SK-N-SH treated with all-trans-retinoic acid at 6 μM for 48 hours (cell line): Measurements from ENCODE around the gene DNLZ.

ENCODE experiments used
- BACH2 ChIP-seq: fragments of 250-450 bp; sonication (Bioruptor Pico); IDR thresholded peaks from 2 replicates; pipeline ENCODE4 v1.9.0; 2021; ENCODE audit warnings: mild to moderate bottlenecking, borderline replicate concordance
- CSDC2 ChIP-seq: fragments of 250-450 bp; sonication (Bioruptor Pico); IDR thresholded peaks from 2 replicates; pipeline ENCODE4 v1.5.0; 2020; ENCODE audit warnings: mild to moderate bottlenecking, moderate library complexity
- ISL1 ChIP-seq: fragments of 250-450 bp; sonication (Bioruptor Pico); IDR thresholded peaks from 2 replicates; pipeline ENCODE4 v2.1.2; 2022; ENCODE audit warnings: mild to moderate bottlenecking, moderate library complexity
- PPARA ChIP-seq: fragments of 250-450 bp; sonication (Bioruptor Pico); IDR thresholded peaks from 2 replicates; pipeline ENCODE4 v1.5.0; 2020; ENCODE audit warnings: mild to moderate bottlenecking, borderline replicate concordance
- ZFP30 ChIP-seq: fragments of 450-650 bp; formaldehyde crosslinking; IDR thresholded peaks from 2 replicates; pipeline ENCODE4 v1.5.0; 2022; ENCODE audit warnings: mild to moderate bottlenecking, moderate library complexity
- ZNF565 ChIP-seq: fragments of 450-650 bp; formaldehyde crosslinking; conservative IDR thresholded peaks from 2 replicates; pipeline ENCODE4 v1.5.0; 2020; ENCODE audit warnings: low read depth, mild to moderate bottlenecking, moderate library complexity
- ZNF70 ChIP-seq: fragments of 450-650 bp; formaldehyde crosslinking; IDR thresholded peaks from 2 replicates; pipeline ENCODE4 v1.5.0; 2020; ENCODE audit warnings: mild to moderate bottlenecking, moderate library complexity
- TF ChIP-seq, protein P1 (sequence below): fragments of 250-450 bp; sonication (Bioruptor Pico); IDR thresholded peaks from 2 replicates; pipeline ENCODE4 v1.5.1; 2021; ENCODE audit warnings: mild to moderate bottlenecking, moderate library complexity
- TF ChIP-seq, protein P2 (sequence below): fragments of 250-450 bp; sonication (Bioruptor Pico); IDR thresholded peaks from 2 replicates; pipeline ENCODE4 v1.5.1; 2020; ENCODE audit warnings: low read depth, mild to moderate bottlenecking, moderate library complexity

DNA sequence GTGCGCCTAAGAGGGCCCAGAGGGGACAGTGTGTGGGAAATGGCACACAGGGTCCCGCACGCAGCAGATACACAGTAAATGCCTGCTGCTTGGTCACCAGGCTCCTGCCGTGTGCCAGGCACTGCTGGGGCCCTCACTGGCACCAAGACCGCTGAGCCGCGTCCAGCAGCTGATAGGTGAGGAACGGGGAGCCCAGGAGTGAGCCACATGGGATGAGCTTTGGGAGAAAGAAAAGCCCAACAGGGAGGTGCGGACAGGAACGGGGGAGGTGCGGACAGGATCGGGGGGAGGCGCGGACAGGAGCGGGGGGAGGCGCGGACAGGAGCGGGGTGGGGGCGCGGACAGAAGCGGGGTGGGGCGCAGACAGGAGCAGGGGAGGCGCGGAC, 19.7 kb downstream of the DNLZ start:
- TF ChIP-seq ISL1 (CRISPR knock-in tag) = no peak
- TF ChIP-seq CSDC2 (CRISPR knock-in tag) = no peak
- no peak for TF ChIP-seq ZNF70 (CRISPR knock-in tag)
- TF ChIP-seq, protein P1, sequence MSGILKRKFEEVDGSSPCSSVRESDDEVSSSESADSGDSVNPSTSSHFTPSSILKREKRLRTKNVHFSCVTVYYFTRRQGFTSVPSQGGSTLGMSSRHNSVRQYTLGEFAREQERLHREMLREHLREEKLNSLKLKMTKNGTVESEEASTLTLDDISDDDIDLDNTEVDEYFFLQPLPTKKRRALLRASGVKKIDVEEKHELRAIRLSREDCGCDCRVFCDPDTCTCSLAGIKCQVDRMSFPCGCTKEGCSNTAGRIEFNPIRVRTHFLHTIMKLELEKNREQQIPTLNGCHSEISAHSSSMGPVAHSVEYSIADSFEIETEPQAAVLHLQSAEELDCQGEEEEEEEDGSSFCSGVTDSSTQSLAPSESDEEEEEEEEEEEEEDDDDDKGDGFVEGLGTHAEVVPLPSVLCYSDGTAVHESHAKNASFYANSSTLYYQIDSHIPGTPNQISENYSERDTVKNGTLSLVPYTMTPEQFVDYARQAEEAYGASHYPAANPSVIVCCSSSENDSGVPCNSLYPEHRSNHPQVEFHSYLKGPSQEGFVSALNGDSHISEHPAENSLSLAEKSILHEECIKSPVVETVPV (CRISPR knock-in tag) = no peak
- TF ChIP-seq PPARA (CRISPR knock-in tag) = no peak
- TF ChIP-seq, protein P2, sequence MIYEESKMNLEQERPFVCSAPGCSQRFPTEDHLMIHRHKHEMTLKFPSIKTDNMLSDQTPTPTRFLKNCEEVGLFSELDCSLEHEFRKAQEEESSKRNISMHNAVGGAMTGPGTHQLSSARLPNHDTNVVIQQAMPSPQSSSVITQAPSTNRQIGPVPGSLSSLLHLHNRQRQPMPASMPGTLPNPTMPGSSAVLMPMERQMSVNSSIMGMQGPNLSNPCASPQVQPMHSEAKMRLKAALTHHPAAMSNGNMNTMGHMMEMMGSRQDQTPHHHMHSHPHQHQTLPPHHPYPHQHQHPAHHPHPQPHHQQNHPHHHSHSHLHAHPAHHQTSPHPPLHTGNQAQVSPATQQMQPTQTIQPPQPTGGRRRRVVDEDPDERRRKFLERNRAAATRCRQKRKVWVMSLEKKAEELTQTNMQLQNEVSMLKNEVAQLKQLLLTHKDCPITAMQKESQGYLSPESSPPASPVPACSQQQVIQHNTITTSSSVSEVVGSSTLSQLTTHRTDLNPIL (CRISPR knock-in tag) = no peak
- no peak for TF ChIP-seq ZFP30 (CRISPR knock-in tag)
- no peak for TF ChIP-seq BACH2 (CRISPR knock-in tag)
- TF ChIP-seq ZNF565 (CRISPR knock-in tag) = no peak
